H1 (cell line): Measurements from ENCODE around the gene CD58. TPM values are rescaled to one million over a fixed set of nuclear protein-coding genes. Genes with fewer than 3 reads are reported as not detected.

Experiments
- CTCF ChIA-PET: fragments of 300-600 bp; sonication (Branson Sonifier 250); formaldehyde crosslinking; loops from one replicate; lab custom pipeline; 2021; ENCODE audit not compliant: partially characterized antibody; lab: Charles Lee
- POLR2A ChIA-PET: fragments of 300-600 bp; sonication (Branson Sonifier 250); formaldehyde crosslinking; loops from one replicate; lab custom pipeline; 2021; ENCODE audit warnings: inconsistent platforms; ENCODE audit not compliant: partially characterized antibody; lab: Charles Lee
- DNase-seq, 2 experiments: peaks; one replicate each; pipeline versions ENCODE4 v3.0.0 to v3.0.0-alpha.2; 2010 to 2022; ENCODE audit warnings: low spot score in 2 of 2, low read depth in 1 of 2, mixed read lengths in 1 of 2
- FAIRE-seq: peaks from 2 replicates; lab custom pipeline; 2011; peaks lifted over from hg19 to GRCh38; lab: Jason Lieb, UNC
- H2AFZ ChIP-seq: 2 replicates; pipeline ENCODE4 v1.8.1; 2012; ENCODE audit warnings: low read length, inconsistent platforms
- H2AK5ac ChIP-seq: 2 replicates; pipeline ENCODE4 v1.6.1; 2013; ENCODE audit warnings: low read depth, low read length
- H2BK120ac ChIP-seq: replicated peaks from 2 replicates; pipeline ENCODE3; 2013; ENCODE audit warnings: low read depth, low read length, inconsistent platforms
- H2BK12ac ChIP-seq: 2 replicates; pipeline ENCODE4 v1.6.1; 2013; ENCODE audit warnings: low read depth, low read length
- H2BK15ac ChIP-seq: 2 replicates; pipeline ENCODE4 v1.6.1; 2013; ENCODE audit warnings: low read length
- H2BK20ac ChIP-seq: 2 replicates; pipeline ENCODE4 v1.6.1; 2013; ENCODE audit warnings: low read length
- H2BK5ac ChIP-seq: 2 replicates; pipeline ENCODE4 v1.6.1; 2013; ENCODE audit warnings: low read depth, low read length
- H3K14ac ChIP-seq: 2 replicates; pipeline ENCODE4 v1.6.1; 2013; ENCODE audit warnings: inconsistent platforms; ENCODE audit not compliant: insufficient read length
- H3K18ac ChIP-seq: 2 replicates; pipeline ENCODE4 v1.6.1; 2013; ENCODE audit warnings: low read length; ENCODE audit errors: extremely low read depth
- H3K23ac ChIP-seq: 2 replicates; pipeline ENCODE4 v1.6.1; 2013; ENCODE audit warnings: inconsistent platforms; ENCODE audit not compliant: insufficient read length
- H3K23me2 ChIP-seq: 2 replicates; pipeline ENCODE4 v1.6.1; 2013; ENCODE audit warnings: low read depth, low read length
- H3K27ac ChIP-seq: 2 replicates; pipeline ENCODE4 v1.6.1; 2011; ENCODE audit warnings: low read depth, low read length, inconsistent platforms
- H3K27me3 ChIP-seq, 4 experiments: replicated peaks in 1 of 4; 1 replicate in 1 of 4; 2 replicates in 3 of 4; pipeline versions ENCODE4 v1.6.1 to v1.8.1; 2011 to 2013; ENCODE audit warnings: low read length in 3 of 4, mild to moderate bottlenecking in 3 of 4, inconsistent platforms in 2 of 4, mixed read lengths in 2 of 4, moderate library complexity in 1 of 4; ENCODE audit not compliant: control insufficient read depth in 3 of 4, insufficient read depth in 3 of 4; ENCODE audit errors: extremely low read depth in 1 of 4
- H3K36me3 ChIP-seq, 4 experiments: 2 replicates each; pipeline versions ENCODE4 v1.6.1 to v1.8.1; 2011 to 2013; ENCODE audit warnings: mild to moderate bottlenecking in 4 of 4, low read length in 3 of 4, moderate library complexity in 2 of 4, control low read depth in 1 of 4, inconsistent platforms in 1 of 4; ENCODE audit not compliant: insufficient read depth in 4 of 4, control insufficient read depth in 2 of 4
- H3K4ac ChIP-seq: replicated peaks from 2 replicates; pipeline ENCODE3; 2013; ENCODE audit warnings: low read length, low read depth, mixed read lengths, inconsistent platforms; ENCODE audit not compliant: insufficient read length
- H3K4me1 ChIP-seq, 4 experiments: replicated peaks in 1 of 4; 1 replicate in 1 of 4; 2 replicates in 3 of 4; pipeline versions ENCODE4 v1.6.1 to v1.8.1; 2011 to 2013; ENCODE audit warnings: low read length in 3 of 4, inconsistent platforms in 2 of 4, mixed read lengths in 1 of 4; ENCODE audit not compliant: insufficient read depth in 4 of 4, control insufficient read depth in 3 of 4
- H3K4me2 ChIP-seq, 2 experiments: 2 replicates each; pipeline versions ENCODE4 v1.6.1 to v1.8.1; 2011 to 2013; ENCODE audit warnings: low read depth in 2 of 2, low read length in 2 of 2, control low read depth in 1 of 2, inconsistent platforms in 1 of 2, mild to moderate bottlenecking in 1 of 2; ENCODE audit not compliant: insufficient read depth in 1 of 2
- H3K4me3 ChIP-seq, 4 experiments: fragments of 200-600, 300-600 bp in 1 of 4; sonication (generic), shearing (Covaris generic), sonication (Bioruptor Twin) in 1 of 4; 2 replicates each; pipeline versions ENCODE4 v1.5.1 to v1.8.1; 2011 to 2016; ENCODE audit warnings: low read length in 4 of 4, low read depth in 3 of 4, control low read depth in 2 of 4, inconsistent platforms in 2 of 4, mild to moderate bottlenecking in 2 of 4, mixed read lengths in 1 of 4, moderate library complexity in 1 of 4; ENCODE audit not compliant: insufficient read depth in 2 of 4; ENCODE audit errors: extremely low read depth in 1 of 4
- H3K56ac ChIP-seq: replicated peaks from 2 replicates; pipeline ENCODE3; 2013; ENCODE audit warnings: low read depth, mild to moderate bottlenecking, mixed read lengths, low read length, inconsistent platforms; ENCODE audit not compliant: insufficient read length
- H3K79me1 ChIP-seq: 2 replicates; pipeline ENCODE4 v1.6.1; 2013; ENCODE audit warnings: low read depth, low read length, control low read depth
- H3K79me2 ChIP-seq, 2 experiments: 2 replicates each; pipeline versions ENCODE4 v1.6.1 to v1.8.1; 2012 to 2013; ENCODE audit warnings: low read length in 2 of 2, mild to moderate bottlenecking in 2 of 2, inconsistent platforms in 1 of 2; ENCODE audit not compliant: insufficient read depth in 2 of 2, control insufficient read depth in 1 of 2
- H3K9ac ChIP-seq, 4 experiments: replicated peaks in 1 of 4; 1 replicate in 1 of 4; 2 replicates in 3 of 4; pipeline versions ENCODE4 v1.6.1 to v1.8.1; 2011 to 2013; ENCODE audit warnings: low read depth in 3 of 4, low read length in 3 of 4, control low read depth in 2 of 4, mild to moderate bottlenecking in 2 of 4, moderate library complexity in 2 of 4, inconsistent platforms in 1 of 4; ENCODE audit errors: extremely low read depth in 1 of 4
- H3K9me3 ChIP-seq, 2 experiments: 2 replicates each; pipeline versions ENCODE4 v1.6.1 to v1.8.1; 2012 to 2013; ENCODE audit warnings: mild to moderate bottlenecking in 2 of 2, moderate library complexity in 2 of 2, control low read depth in 1 of 2, inconsistent platforms in 1 of 2, low read depth in 1 of 2, low read length in 1 of 2, mixed read lengths in 1 of 2; ENCODE audit not compliant: insufficient read depth in 2 of 2
- H4K20me1 ChIP-seq, 2 experiments: replicated peaks in 1 of 2; 2 replicates each; pipeline versions ENCODE3 to v1.8.1; 2011 to 2013; ENCODE audit warnings: inconsistent platforms in 2 of 2, low read length in 2 of 2, mild to moderate bottlenecking in 1 of 2; ENCODE audit not compliant: insufficient read depth in 2 of 2, control insufficient read depth in 1 of 2
- H4K5ac ChIP-seq: 2 replicates; pipeline ENCODE4 v1.6.1; 2013; ENCODE audit warnings: low read length, low read depth, mixed read lengths, inconsistent platforms; ENCODE audit not compliant: insufficient read length
- H4K8ac ChIP-seq: 2 replicates; pipeline ENCODE4 v1.8.0; 2013; ENCODE audit warnings: mild to moderate bottlenecking, moderate library complexity, low read length, inconsistent platforms; ENCODE audit not compliant: insufficient read depth; ENCODE audit errors: extremely low read depth
- H4K91ac ChIP-seq: replicated peaks from 2 replicates; pipeline ENCODE3; 2013; ENCODE audit warnings: low read length, mixed read lengths, inconsistent platforms; ENCODE audit not compliant: insufficient read length
- CBX5 ChIP-seq: fragments of 300-800, 300-1000 bp; sonication (generic); IDR thresholded peaks from 2 replicates; pipeline ENCODE4 v1.7.1; 2016; ENCODE audit warnings: antibody characterized with exemption, low read length, low read depth
- GTF2F1 ChIP-seq: IDR thresholded peaks from 2 replicates; pipeline ENCODE4 v1.6.1; 2012; ENCODE audit warnings: low read depth, low read length, improper control_type of control experiment, borderline replicate concordance
- JUND ChIP-seq: IDR thresholded peaks from 2 replicates; pipeline ENCODE4 v1.6.1; 2011; ENCODE audit warnings: mild to moderate bottlenecking, improper control_type of control experiment, low read length
- RXRA ChIP-seq: IDR thresholded peaks from 2 replicates; pipeline ENCODE4 v1.6.1; 2011; ENCODE audit warnings: low read depth, mild to moderate bottlenecking, low read length, moderate library complexity; ENCODE audit not compliant: insufficient read depth
- SUZ12 ChIP-seq: fragments of 200-600 bp; sonication (generic); IDR thresholded peaks from 2 replicates; pipeline ENCODE4 v1.6.1; 2012; ENCODE audit warnings: mild to moderate bottlenecking, inconsistent platforms, low read length, moderate library complexity, mixed read lengths
- WGBS, 2 experiments: shearing (Covaris generic) in 1 of 2; methylation state at CpG; one replicate each; pipeline versions ENCODE4 v1.1.6 to v1.1.7; 2013 to 2015; ENCODE audit warnings: low lambda C conversion rate in 2 of 2, mixed read lengths in 2 of 2, inconsistent platforms in 1 of 2, low coverage in 1 of 2, missing lambda C conversion rate in 1 of 2; ENCODE audit not compliant: insufficient replicate concordance in 2 of 2, insufficient coverage in 1 of 2, insufficient read length in 1 of 2; ENCODE audit errors: extremely low coverage in 1 of 2, missing lambda C conversion rate in 1 of 2; 5-methylcytosine and 5-hydroxymethylcytosine counted together
- polyA plus RNA-seq, 7 experiments: library from polyadenylated mRNA; depleted of rRNA in 3 of 7; stranded (reverse) in 5 of 7; unstranded in 2 of 7; fragments of >200 nt in 5 of 7; fragments of 200-250 nt in 2 of 7; gene quantifications; 1 replicate in 5 of 7; 2 replicates in 1 of 7; 4 replicates in 1 of 7; pipeline versions ENCODE4 v1.2.1 to v1.2.3, GENCODE V29; 2011 to 2013; ENCODE audit warnings: missing spikeins in 2 of 7, mixed read lengths in 2 of 7
- total RNA-seq: library from RNA; stranded (reverse); fragmentation: NEBNext Ultra II Directional; extraction: Animal tissue kit (Norgen Biotek cat#: 25700); gene quantifications from 2 replicates; pipeline ENCODE4 v1.2.1, GENCODE V29; 2021

Gene CD58
- total and polyA plus RNA-seq, 2 of the 8 experiments (the other 6 are each of a cell fraction or from before 2014, with no cell fraction given), result 5.3 to 5.5 TPM

GRCh38 chr1:116501125-116501869, 69.5 kb downstream of the CD58 start:
- ChIA-PET POLR2A (no interaction called here), CTCF (interaction anchor here (0.6 to 7.2 kb wide), 4 partner anchors 15 to 686 kb away, joined by 3 to 116 read pairs (median 31); no protein-coding TSS in a partner anchor)
- no peak overlapping the region for H3K18ac ChIP-seq
- no peak overlapping the region for H2BK120ac ChIP-seq
- no peaks in the 10 kb centered on the region for H3K79me1 ChIP-seq
- no peaks in the 10 kb centered on the region for H3K4me1 ChIP-seq
- no peak overlapping the region for H3K27ac ChIP-seq
- H2BK5ac ChIP-seq, result no peak overlapping the region
- H2BK15ac ChIP-seq, result no peak overlapping the region
- no peak overlapping the region for H4K8ac ChIP-seq
- H3K14ac ChIP-seq, result no peak overlapping the region
- no peak overlapping the region for H3K4ac ChIP-seq
- no peak for FAIRE-seq
- H3K56ac ChIP-seq, result no peak overlapping the region
- WGBS, 2 experiments, result 90% methylated on average over 9 of the region's 9 CpGs; no CpG with 5 or more reads in 1 of the 2 experiments
- no peaks in the 10 kb centered on the region for H3K27me3 ChIP-seq
- no peaks in the 10 kb centered on the region for H3K36me3 ChIP-seq
- no peak overlapping the region for H3K4me2 ChIP-seq
- H3K9ac ChIP-seq, result no peak overlapping the region
- no peak overlapping the region for H4K91ac ChIP-seq
- no peaks in the 10 kb centered on the region for H3K79me2 ChIP-seq
- no peak overlapping the region for H3K4me3 ChIP-seq
- H2BK20ac ChIP-seq, result no peak overlapping the region
- H4K5ac ChIP-seq, result no peak overlapping the region
- no peak overlapping the region for H3K23ac ChIP-seq
- no peaks in the 10 kb centered on the region for H3K23me2 ChIP-seq
- no peak overlapping the region for H2AK5ac ChIP-seq
- no peak overlapping the region for H2AFZ ChIP-seq
- no peaks in the 10 kb centered on the region for H3K9me3 ChIP-seq
- TF ChIP-seq SUZ12 (no peak), CBX5 (no peak), RXRA (no peak), JUND (no peak), GTF2F1 (no peak)
- no peak for DNase-seq
- H2BK12ac ChIP-seq, result no peak overlapping the region
- H4K20me1 ChIP-seq, result no peaks in the 10 kb centered on the region
